ENCODE measurements around the gene AJAP1.

AJAP1 gene

DNA sequence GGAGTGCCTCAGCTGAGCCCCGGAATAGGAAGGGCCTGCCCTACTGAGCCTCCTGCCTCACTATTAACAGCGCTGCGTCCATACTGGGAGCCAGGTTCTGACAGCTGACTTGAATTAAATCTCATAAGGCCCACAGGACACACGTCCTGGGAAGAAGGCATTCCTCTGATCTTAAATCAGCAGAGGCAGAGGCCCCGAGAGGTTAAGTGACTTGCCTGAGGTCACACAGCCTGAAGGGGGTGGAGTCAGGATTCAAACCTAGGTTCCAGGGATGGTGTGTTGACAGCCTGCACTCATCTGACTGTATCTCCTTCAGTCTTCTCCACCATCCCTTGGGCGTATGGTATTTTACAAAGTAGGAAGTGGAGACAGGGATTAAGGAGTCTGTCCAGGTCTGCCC, 79.8 kb downstream of the AJAP1 start:
- no peak for DNase-seq (ENCODE audit: low read depth in 2 of 2)

DNA sequence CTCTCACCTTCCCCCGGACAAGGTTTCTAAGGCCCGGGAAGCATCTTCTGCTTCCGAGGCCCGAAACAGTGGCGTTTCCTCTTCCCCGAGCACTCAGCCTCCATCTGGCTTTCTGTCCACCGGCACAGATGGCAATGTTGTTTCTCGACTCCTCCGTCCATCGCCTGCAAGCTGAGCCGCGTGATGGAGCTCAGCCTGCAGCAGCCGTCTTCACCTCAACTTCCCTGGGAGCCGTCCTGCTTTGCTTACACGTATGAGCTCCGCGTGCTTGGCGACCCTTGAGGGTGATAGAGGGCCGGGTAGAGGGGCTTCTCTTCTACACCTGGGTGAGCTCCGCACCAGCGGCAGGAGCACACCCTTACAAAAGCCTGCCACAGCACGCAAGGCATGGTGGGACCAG, 80.4 kb downstream of the AJAP1 start:
- DNase-seq (ENCODE audit: low read depth in 2 of 2): no peak

DNA sequence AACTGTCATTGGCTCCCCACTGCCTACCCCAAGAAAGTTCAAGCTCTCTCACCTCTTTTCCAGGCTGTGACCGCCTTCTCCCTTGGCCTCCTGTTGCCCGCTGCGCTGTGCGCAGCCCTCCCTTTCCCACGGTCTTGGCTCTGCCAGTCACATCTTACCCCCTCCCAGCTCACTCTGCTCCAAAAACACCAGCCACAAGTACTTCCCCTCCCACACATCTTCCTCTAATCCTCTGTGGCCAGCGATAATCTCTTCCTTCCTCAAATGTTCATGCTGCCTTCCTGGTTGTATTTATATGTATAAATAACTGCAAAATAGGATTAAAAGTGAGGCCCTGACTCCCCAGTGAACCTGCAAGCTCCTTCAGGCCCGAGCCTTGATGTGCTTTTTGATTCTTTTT, 81.8 kb downstream of the AJAP1 start:
- no peak for DNase-seq (ENCODE audit: low read depth in 2 of 2)

DNA sequence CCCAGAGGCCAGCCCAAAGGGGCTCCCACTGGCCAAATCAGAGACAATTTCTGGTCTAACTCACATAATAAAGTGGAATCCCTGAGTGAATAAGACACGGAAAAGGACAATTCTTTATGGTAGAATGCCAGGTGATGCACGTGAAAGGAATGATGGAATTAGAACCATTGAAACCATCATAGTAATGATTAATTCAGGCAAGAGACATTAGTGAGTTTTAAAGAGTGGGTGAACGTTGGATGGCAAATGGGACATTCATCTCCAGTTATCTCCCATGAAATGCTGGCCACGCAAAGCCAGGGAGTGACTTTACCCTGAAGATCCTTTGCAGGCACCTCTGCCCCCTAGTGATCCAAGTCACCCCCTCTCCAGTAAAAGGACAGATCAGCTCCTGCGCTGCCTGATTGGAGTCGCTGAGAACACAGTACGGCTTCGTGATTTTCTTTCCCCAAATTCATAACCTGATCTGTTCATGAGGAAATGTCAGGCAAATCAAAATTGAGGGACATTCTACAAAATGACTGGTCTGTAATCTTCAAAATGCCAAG, 87.5 kb downstream of the AJAP1 start:
- DNase-seq (ENCODE audit: low read depth in 2 of 2): no peak

DNA sequence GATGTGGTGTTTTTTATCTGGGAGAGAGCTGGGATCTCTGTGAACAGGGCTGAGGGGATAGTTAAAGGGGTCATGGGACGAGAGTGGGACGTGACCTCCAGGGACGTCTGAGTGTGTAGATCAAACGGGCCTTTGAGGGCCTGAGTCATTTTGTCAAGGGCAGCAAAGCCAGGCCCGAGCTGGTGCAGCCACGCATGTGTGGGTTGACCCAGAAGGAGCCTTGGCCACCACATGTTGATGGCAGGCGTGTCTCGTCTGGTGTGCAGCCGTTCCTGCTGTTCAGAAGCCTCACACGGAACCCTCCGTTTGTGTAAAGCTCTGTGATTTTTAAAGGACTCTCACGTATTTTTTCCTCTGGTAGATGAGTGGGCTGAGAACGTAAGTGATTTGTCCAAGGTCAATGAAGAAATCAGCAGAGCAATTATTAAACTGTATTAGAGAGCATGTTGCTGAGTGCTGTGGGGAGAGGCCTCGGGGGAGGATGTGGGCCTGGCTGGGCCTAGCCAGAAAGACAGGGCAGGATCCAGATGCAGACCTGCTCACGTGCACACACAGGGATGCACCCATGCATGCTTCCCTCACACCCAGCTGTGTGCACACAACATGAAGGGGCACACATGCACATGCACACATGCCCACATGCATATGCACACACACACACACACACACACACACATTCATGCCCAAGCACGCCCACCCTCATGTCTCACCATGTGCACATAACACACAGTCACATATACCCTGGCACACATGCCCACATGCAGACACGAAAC, 89.8 kb downstream of the AJAP1 start:
- no peak for DNase-seq (ENCODE audit: low read depth in 2 of 2)

DNA sequence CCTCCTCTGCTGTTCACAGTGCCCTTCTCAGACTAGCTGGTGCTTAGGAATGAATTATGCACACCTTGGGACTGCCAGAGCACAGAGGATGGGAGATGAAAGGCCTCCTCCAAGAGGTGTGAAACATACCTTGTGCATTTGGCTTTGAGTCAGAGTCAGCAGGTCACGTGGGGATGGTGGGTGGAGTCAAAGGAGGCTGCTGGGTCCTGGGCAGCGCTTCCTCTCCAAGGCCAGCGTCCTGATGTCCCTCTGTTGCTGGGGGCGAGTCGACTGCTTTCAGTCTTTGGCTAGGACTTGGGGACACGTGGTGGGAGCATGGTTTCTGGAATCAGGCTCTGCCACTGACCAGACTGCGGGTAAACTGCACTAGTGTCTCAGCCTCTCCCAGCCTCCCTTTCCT, 91.2 kb downstream of the AJAP1 start:
- DNase-seq (ENCODE audit: low read depth in 2 of 2): no peak

DNA sequence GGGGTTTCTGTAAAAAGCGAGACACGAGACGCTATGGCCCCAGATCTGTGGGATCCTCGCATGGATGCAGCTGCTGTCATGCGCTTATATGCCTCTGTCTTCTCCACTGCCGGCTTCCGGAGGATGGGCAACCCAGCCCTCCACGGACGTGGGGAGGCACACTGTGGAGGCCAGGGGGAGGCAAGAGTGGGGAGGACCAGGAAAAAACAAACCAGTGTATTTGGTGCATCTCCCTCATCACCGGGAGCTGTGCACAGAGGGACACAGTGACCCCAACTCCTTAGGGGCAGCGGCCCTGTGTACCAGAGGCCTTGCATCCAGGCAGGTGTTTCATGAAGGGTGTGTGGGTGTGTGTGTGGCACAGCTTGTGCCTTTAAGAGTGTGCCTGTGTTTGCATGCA, 95.0 kb downstream of the AJAP1 start:
- DNase-seq (ENCODE audit: low read depth in 2 of 2): no peak

DNA sequence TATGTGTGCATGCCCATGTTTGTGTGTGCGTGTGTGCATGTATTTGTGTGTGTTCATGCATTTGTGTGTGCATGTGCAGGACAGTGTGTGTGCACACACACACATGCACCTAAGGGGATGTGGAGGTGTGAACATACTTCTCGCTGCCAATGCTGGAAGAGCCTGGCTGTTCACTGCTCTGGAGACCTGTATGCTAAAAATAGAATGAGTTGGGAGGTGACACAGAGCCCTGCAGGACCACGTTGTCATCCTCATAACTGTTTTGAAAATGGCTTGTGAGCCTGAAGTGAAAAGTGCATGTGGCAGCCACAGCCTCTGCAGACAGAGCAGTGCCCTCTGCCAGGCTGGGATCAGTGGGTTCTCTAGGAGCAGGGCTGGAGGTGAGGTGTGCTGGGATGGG, 95.8 kb downstream of the AJAP1 start:
- no peak for DNase-seq (ENCODE audit: low read depth in 2 of 2)

DNA sequence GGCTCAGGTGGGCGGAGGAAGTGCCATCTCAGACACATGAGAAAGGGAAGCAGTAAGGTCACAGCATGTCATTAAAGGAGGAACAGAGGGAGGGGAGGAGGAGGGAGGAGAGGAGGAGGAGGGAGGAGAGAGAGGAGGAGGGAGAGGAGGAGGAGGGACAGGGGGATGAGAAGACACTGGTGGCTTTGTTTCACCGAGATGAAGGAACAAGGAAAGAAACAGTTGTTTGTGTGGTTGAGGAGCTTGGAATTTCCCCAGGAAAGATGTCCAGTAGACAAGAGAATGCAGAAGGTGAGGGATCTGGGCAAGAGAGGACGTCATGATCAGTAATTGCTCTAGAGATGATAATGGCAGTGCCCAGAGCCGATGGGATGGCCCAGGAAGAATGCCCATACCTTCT, 97.7 kb downstream of the AJAP1 start:
- DNase-seq (ENCODE audit: low read depth in 2 of 2): no peak

DNA sequence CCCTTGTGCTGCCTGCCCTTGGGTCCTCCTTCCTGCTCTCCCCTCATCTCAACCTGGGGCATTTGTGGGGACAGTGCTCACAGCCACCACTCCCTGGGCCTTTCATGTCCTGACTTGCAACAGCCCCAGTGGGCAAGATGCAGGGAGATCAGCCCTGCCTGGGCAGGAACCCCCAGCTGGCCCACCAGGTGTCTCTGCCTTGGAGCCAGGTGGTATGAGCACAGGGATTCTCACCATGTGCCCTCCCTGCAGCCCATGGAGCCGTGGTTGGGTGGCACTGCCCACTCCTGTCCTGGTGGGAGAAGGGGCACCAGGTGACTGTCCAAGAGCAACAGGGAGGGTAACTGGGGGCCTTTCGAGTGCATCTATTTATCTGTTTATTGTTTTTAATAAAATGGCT, 100.4 kb downstream of the AJAP1 start:
- DNase-seq (ENCODE audit: low read depth in 2 of 2): no peak

DNA sequence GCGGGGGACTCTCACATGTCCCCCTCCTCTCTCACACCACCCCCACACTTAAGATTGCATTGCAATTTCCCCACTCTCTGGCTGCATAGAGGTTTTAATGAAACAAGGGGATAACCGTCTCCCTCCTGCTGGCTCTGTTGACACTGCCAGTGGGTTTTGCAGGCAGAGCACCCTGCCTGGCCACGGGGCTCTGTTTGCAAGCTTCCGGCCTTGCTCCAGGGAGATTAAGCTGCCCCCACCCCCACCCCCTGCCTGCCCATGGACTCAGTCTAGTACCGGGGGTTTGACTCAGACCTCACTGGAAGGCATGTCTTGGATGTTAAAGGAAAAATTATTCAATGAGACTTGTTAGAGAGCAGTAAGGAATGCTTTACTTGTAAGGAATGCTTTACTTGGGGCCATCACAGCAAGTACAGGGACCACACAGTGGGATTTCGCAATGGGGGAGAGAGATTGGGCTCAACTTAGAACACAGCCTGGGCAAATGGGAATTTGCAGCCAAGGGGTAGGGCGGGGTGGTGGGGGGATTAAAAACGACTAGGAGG, 101.0 kb downstream of the AJAP1 start:
- DNase-seq (ENCODE audit: low read depth in 2 of 2): no peak

DNA sequence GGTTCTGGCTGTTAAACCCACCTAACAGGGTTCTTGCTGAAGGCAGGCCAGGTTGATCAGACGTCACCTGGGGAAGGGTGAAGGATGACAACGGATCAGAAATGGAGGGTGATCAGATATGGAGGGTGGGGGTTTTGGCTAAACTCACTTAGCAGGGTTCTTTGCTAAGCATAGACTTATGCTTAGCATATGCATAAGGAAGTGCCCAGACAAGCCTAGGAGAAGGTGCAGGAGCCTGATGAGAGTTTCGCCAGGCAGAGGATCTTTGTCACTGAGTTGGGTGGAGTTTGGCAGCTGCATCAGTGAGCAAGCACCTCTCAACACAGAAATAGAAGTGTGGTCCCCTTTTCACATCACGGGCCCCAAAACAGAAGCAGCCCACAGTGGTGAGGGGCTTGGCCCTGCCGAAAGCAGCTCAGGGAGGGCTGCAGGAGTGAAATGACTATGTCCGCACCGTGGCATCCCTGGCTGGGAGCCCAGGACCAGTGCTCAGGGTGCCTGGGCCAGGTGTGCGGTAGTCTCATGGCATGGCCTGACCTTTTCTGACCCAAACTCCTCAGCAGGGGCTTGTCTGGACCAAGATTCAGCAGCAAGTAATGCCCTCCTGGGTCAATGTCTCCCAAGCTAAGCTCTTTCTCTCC, 101.6 kb downstream of the AJAP1 start:
- no peak for DNase-seq (ENCODE audit: low read depth in 2 of 2)

DNA sequence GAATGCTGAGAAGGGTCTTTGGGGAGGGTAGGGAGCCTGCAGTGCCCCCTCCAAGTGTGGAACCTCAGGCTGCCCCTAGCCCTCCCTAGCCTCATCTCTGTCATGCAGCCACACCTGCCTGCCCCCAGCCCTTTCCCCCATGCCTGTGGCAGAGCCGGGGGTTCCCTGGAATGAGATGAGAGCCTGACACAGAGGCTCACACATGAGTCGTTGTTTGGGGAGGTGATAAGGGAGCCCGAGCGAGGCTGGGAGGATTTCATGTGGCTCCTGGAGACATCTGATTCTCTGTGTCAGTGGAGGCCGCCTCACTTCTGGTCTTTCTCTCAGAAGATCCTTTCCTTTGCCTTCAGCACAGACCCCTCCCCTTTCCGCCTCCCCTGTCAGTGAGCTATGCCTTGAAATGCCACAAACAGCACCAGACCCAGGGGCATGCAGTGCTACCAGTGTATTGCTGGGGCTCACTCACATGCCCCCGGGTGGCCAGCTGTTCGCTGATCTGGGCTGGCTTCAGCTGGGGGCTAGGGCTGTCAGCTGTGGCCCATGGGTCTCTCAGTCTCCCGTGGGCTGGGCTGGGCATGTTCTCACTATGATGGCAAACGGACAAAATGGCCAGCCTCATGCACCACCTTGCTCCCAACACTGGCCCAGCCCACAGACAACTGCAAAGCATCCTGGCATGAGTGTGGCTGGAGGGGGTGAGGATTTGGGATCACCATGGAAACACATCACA, 102.6 kb downstream of the AJAP1 start:
- DNase-seq (ENCODE audit: low read depth in 2 of 2): no peak

DNA sequence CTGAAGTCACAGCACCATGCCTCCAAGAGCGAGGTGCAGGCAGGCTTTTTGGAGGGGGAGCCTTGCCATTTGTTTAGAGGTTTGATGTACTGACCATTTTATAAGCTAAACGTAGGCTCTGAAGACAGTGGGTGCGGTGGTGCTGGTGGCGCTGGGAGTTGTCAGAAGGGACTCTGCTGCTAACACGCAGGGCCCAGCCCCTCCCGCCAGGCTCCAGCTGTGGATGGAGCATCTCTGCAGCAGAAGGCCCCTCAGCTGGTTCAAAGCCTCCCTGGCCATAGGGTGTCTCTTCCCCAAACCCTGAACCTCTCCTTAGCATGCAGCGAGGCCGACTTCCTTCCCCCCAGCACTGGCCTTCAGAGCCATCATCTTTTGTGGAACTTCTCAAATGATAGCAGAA, 105.3 kb downstream of the AJAP1 start:
- no peak for DNase-seq (ENCODE audit: low read depth in 2 of 2)

DNA sequence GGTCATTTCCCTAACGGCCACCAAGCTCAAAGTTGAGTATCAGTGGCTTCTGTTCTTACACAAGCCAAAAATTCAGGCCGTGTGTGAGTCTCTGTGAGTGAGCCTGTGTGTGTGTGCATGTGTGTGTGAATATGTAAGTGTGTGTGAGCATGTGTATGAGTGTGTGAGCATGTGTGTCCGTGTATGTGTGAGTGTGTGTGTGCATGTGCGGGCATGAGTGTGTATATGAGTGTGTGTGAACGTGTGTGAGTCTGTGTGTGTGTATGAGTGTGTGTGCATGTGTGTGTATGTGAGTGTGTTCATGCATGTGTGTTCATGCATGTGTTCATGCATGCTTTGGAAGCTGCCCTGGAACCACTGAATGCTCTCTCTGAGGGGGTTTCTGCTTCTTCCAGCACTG, 105.7 kb downstream of the AJAP1 start:
- no peak for DNase-seq (ENCODE audit: low read depth in 2 of 2)

DNA sequence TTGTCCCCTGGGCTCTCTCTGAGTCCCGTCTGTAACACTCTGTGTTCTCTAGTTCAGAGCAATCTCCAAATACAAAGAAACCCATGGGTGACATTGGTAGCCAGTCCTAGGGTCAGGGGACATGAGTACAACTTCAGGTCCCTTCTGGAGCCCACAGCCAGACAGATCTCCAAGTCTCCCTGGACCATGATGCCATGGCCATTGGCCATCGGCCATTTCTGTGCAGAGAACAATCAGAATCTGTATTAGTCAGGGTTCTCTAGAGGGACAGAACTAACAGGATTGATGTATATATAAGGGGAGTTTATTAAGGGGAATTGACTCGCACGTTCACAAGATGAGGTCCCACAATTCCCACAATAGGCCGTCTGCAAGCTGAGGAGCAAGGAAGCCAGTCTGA, 106.9 kb downstream of the AJAP1 start:
- no peak for DNase-seq (ENCODE audit: low read depth in 2 of 2)

DNA sequence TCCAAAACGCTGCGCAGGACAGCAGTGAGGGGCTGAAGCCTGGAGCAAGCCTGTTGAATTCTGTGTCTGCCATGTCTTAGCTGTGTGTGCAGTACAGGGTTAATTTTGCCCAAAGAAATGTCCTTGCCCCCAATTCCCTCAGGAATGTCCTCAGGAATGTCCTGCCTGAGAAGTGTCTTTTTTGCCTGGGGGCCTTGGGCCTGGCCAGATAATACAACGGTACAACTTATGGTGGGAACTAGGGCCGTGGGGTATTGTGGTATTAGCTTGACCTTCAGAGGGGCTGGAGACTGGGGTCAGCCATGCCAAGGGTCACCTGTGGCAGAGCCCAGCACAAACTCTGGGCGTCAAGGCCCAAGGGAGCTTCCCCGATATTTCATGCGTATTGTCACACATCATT, 107.7 kb downstream of the AJAP1 start:
- DNase-seq (ENCODE audit: low read depth in 2 of 2): no peak

DNA sequence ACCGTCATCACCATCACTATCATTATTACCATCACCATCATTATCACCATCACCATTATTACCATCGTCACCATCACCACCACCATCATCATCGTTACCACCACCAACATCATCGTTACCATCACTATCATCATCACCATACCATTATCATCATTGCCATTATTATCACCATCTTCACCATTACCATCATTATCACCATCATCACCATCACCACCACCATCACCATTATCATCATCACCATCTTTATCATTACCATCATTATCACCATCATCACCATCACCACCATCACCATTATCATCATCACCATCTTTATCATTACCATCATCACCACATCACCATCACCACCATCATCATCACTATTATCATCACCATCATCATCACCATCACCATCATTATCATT, 112.9 kb downstream of the AJAP1 start:
- no peak for DNase-seq (ENCODE audit: low read depth in 2 of 2)

DNA sequence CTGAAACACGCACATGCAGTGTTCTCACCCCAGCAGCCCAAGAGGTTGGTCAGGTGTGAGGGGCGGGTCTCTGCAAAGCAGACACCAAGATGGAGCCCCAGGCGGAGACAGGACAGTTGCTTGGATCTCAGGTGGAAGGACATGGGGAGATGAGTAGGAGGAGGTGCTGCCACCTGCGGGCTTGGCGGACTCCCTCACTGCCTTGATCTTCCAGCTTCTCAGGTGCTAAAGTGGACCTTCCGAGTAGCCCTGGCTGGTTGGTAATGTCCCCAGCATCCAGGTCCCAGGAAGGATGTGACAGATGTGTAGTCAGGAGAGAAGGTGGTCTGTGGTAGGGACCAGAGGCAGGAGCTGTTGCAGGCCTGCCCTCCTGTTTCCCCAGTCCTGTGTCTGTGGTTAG, 114.1 kb downstream of the AJAP1 start:
- no peak for DNase-seq (ENCODE audit: low read depth in 2 of 2)

DNA sequence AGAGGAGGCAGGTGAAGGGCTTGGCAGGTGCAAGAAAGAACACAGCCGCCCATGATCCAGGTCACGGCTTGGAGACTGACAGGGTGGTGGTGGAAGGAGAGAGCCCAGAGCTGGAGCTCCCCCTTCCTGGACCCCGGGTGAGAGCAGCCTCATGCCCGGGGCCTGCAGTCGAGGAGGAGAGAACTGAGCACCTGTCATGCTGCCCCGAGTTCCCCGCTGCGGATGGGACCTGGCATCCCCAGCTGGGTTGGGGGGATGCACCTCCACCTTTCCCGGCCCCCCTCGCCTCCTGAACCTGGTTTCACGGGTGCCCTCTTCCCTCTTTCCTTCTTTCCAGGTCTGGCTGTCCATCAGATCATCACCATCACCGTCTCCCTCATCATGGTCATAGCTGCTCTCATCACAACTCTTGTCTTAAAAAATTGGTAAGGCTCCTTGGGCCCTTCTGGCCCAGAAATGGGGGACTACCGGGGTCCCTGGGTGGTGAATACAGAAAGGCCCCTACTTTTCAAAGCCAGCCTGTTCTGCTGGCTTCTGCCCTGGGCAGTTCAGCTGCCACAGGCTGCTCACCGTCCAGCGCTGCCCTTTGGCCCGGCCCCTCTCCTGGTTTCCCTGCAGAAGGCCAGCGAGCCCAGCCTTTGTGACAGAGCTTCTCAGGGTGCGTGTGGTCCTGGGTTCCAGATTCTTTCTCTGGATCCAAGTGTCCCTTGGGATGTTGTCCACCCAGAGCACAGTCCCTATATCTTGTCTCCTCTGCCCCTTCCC, 115.3 kb downstream of the AJAP1 start:
- no peak for DNase-seq (ENCODE audit: low read depth in 2 of 2)

DNA sequence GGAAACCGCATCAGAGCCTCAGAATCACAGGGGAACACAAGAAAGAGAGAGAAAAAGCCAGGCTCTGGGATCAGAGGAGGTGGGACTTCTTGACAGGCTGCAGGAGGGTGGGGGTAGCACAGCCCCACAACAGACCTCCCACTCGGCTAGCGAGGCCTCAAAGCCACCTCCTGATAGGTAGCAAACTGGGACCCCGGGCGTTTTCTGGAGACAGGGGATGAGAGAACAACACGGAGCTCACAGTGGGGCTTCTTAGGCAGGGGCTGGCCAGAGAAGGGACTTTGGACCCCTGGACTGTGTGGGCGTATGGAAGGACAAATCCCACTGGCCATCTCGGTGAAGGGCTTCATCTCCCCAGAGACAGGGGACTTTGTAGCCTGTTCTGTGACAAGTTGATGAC, 116.3 kb downstream of the AJAP1 start:
- DNase-seq (ENCODE audit: low read depth in 2 of 2): no peak

DNA sequence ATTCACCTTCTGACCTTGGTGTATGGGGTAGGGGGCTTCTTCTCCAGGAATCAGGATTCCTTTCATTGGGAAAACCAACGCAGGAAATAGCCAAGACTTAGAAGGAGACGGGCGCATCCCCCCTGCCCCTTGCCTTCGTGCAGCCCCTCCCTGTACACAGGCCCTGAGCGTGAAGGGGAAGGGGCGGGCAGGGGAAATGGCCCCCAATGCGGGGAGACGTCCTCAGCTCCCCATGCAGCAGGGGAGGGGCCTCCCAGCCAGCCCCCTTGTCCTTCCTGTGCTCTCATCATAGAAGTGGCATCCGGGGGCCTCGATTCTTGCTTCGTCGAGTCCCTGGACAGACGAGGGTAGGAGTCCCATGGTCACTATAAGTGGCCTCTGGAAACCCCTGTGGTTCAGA, 116.9 kb downstream of the AJAP1 start:
- DNase-seq (ENCODE audit: low read depth in 2 of 2): no peak
